A673 (cell line): ENCODE data around the gene SIK2. TPM values are rescaled to one million over a fixed set of nuclear protein-coding genes. Genes with fewer than 3 reads are reported as not detected.

ENCODE experiments used
- BruUV-seq: library from RNA; stranded (reverse); fragments of 400-500 nt; replicated peaks from 2 replicates; lab custom pipeline; 2021; lab: Mats Ljungman, UMichigan
- CTCF ChIA-PET: fragments of 300-600 bp; sonication (Branson Sonifier 250); formaldehyde crosslinking; loops from one replicate; lab custom pipeline; 2022; ENCODE audit warnings: antibody characterized with exemption; lab: Charles Lee
- POLR2A ChIA-PET: fragments of 300-600 bp; sonication (Branson Sonifier 250); formaldehyde crosslinking; loops from one replicate; lab custom pipeline; 2022; ENCODE audit warnings: antibody characterized with exemption; ENCODE audit not compliant: low non-redundant PET; lab: Charles Lee
- DNase-seq: peaks from one replicate; pipeline ENCODE4 v3.0.0-alpha.2; 2015; ENCODE audit warnings: low spot score
- H3K27ac ChIP-seq: fragments of 200-600 bp; sonication (generic); 2 replicates; pipeline ENCODE4 v1.5.1; 2016; ENCODE audit warnings: mixed run types, low read depth, mild to moderate bottlenecking, mixed read lengths, antibody characterized with exemption, low read length; ENCODE audit not compliant: poor library complexity, severe bottlenecking
- H3K27me3 ChIP-seq: fragments of 200-600 bp; sonication (generic); replicated peaks from 2 replicates; pipeline ENCODE4 v1.6.1; 2017; ENCODE audit warnings: mixed run types, low read depth, mild to moderate bottlenecking, mixed read lengths, antibody characterized with exemption, low read length; ENCODE audit not compliant: insufficient read depth, poor library complexity
- H3K36me3 ChIP-seq: fragments of 200-600 bp; sonication (generic); 2 replicates; pipeline ENCODE4 v1.6.1; 2016; ENCODE audit warnings: mixed run types, mild to moderate bottlenecking, mixed read lengths, antibody characterized with exemption, low read length; ENCODE audit not compliant: insufficient read depth, poor library complexity, severe bottlenecking
- H3K4me1 ChIP-seq: fragments of 200-600 bp; sonication (generic); 2 replicates; pipeline ENCODE4 v1.6.1; 2017; ENCODE audit warnings: mixed run types, mild to moderate bottlenecking, mixed read lengths, antibody characterized with exemption, low read length; ENCODE audit not compliant: insufficient read depth, poor library complexity, severe bottlenecking
- H3K4me3 ChIP-seq: fragments of 200-600 bp; sonication (generic); 2 replicates; pipeline ENCODE4 v1.5.1; 2016; ENCODE audit warnings: low read depth, mixed run types, mild to moderate bottlenecking, mixed read lengths, low read length; ENCODE audit not compliant: poor library complexity, severe bottlenecking
- H3K9me3 ChIP-seq: fragments of 200-600 bp; sonication (generic); 2 replicates; pipeline ENCODE4 v1.6.1; 2016; ENCODE audit warnings: mixed run types, low read depth, mild to moderate bottlenecking, mixed read lengths, antibody characterized with exemption, low read length; ENCODE audit not compliant: poor library complexity, severe bottlenecking
- CTCF ChIP-seq: fragments of 300-800, 200-600 bp; sonication (generic); conservative IDR thresholded peaks from 2 replicates; pipeline ENCODE4 v1.5.1; 2017; ENCODE audit warnings: low read depth, mild to moderate bottlenecking, antibody characterized with exemption, low read length, moderate library complexity, mixed read lengths
- EZH2 ChIP-seq: fragments of 200-600 bp; sonication (generic); IDR thresholded peaks from 2 replicates; pipeline ENCODE4 v1.6.1; 2017; ENCODE audit warnings: borderline replicate concordance, low read depth, mild to moderate bottlenecking, mixed read lengths, antibody characterized with exemption, low read length; ENCODE audit not compliant: poor library complexity, severe bottlenecking
- intact Hi-C: fragments of 100-400 bp; cut with micrococcal nuclease; formaldehyde crosslinking; loops from one replicate; pipeline ENCODE4 v1.10.0; 2022; ENCODE audit not compliant: unreplicated experiment
- total RNA-seq: library from RNA; stranded (reverse); gene quantifications from 2 replicates; pipeline ENCODE4 v1.2.3, GENCODE V29; 2021

SIK2 gene
- total RNA-seq, 1 experiment from 2014 or later = 18.7 TPM

GRCh38 chr11:111672949-111673348 lies 70.7 kb downstream of the SIK2 start:
- Histone ChIP-seq H3K36me3 (no peaks in the 10 kb centered on the region), H3K27me3 (no peaks in the 10 kb centered on the region), H3K9me3 (no peaks in the 10 kb centered on the region), H3K4me3 (no peak overlapping the region), H3K27ac (no peak overlapping the region), H3K4me1 (no peaks in the 10 kb centered on the region)
- TF ChIP-seq CTCF = no peak
- TF ChIP-seq EZH2 = no peak
- DNase-seq = no peak
- no TSS peak for BruUV-seq
- POLR2A ChIA-PET = no interaction called here
- CTCF ChIA-PET = interaction anchor here (0.7 kb wide), 1 partner anchor 27 kb away, joined by 3 read pairs; no protein-coding TSS in a partner anchor
- intact Hi-C loops = no loop called here

GRCh38 chr11:111674941-111675340 lies 72.7 kb downstream of the SIK2 start:
- TF ChIP-seq CTCF = no peak
- no peak for TF ChIP-seq EZH2
- H3K9me3 ChIP-seq = no peaks in the 10 kb centered on the region
- BruUV-seq = no TSS peak
- H3K27ac ChIP-seq = no peak overlapping the region
- CTCF ChIA-PET = no interaction called here
- intact Hi-C loops = no loop called here
- no peaks in the 10 kb centered on the region for H3K27me3 ChIP-seq
- DNase-seq = no peak
- no peaks in the 10 kb centered on the region for H3K4me1 ChIP-seq
- POLR2A ChIA-PET = interaction anchor here (0.7 kb wide), 1 partner anchor 198 kb away, joined by 3 read pairs; no protein-coding TSS in a partner anchor
- no peak overlapping the region for H3K4me3 ChIP-seq
- H3K36me3 ChIP-seq = no peaks in the 10 kb centered on the region

GRCh38 chr11:111675891-111676290 lies 73.6 kb downstream of the SIK2 start:
- no TSS peak for BruUV-seq
- no peaks in the 10 kb centered on the region for H3K36me3 ChIP-seq
- CTCF ChIA-PET = no interaction called here

More at GRCh38 chr11:111675891-111676290, 73.6 kb downstream of the SIK2 start:
- H3K27ac ChIP-seq = no peak overlapping the region
- no peak overlapping the region for H3K4me3 ChIP-seq
- no peak for DNase-seq
- no peaks in the 10 kb centered on the region for H3K4me1 ChIP-seq
- no peak for TF ChIP-seq EZH2
- no peak for TF ChIP-seq CTCF
- no peaks in the 10 kb centered on the region for H3K9me3 ChIP-seq
- intact Hi-C loops = no loop called here
- H3K27me3 ChIP-seq = no peaks in the 10 kb centered on the region
- POLR2A ChIA-PET = no interaction called here
